Measurements from ENCODE around the gene PODXL2.

Gene PODXL2

GRCh38 chr3:127588806-127589577 lies 40.0 kb upstream of the PODXL2 start:
- no peak for TF ChIP-seq CTCF (conservative IDR thresholded peaks at IDR 0.05; ENCODE audit: low read depth)
- ChIA-PET CTCF (interaction anchor here (4.6 kb wide), 1 partner anchor 14 kb away, joined by 28 read pairs; no protein-coding TSS in a partner anchor), POLR2A (ENCODE audit: low non-redundant PET) (no interaction called here)
- peak overlapping the region; percentile 97 for H3K27ac ChIP-seq
- DNase-seq (ENCODE audit: low spot score) = peak; percentile 74

- H3K27ac ChIP-seq = peak overlapping the region; percentile 97
- DNase-seq (ENCODE audit: low spot score) = no peak
- no peak for TF ChIP-seq CTCF (conservative IDR thresholded peaks at IDR 0.05; ENCODE audit: low read depth)
- POLR2A ChIA-PET (ENCODE audit: low non-redundant PET) = no interaction called here
- CTCF ChIA-PET = interaction anchor here (1.7 to 4.6 kb wide), 2 partner anchors 14 to 42 kb away, joined by 4 to 28 read pairs; no protein-coding TSS in a partner anchor
Measured at GRCh38 chr3:127589600-127590281, 39.2 kb upstream of the PODXL2 start.

GRCh38 chr3:127590282-127590592 lies 38.7 kb upstream of the PODXL2 start:
- POLR2A ChIA-PET (ENCODE audit: low non-redundant PET) = no interaction called here
- no peak for TF ChIP-seq CTCF (conservative IDR thresholded peaks at IDR 0.05; ENCODE audit: low read depth)
- peak overlapping the region; percentile 97 for H3K27ac ChIP-seq
- peak; percentile 29 for DNase-seq (ENCODE audit: low spot score)
- CTCF ChIA-PET = interaction anchor here (1.7 to 4.6 kb wide), 2 partner anchors 15 to 42 kb away, joined by 4 to 28 read pairs; no protein-coding TSS in a partner anchor

- ChIA-PET POLR2A (ENCODE audit: low non-redundant PET) (interaction anchor here (0.6 to 0.7 kb wide), 4 partner anchors 9 to 82 kb away, joined by 3 to 7 read pairs (median 4); no protein-coding TSS in a partner anchor), CTCF (interaction anchor here (0.6 to 4.6 kb wide), 3 partner anchors 15 to 388 kb away, joined by 3 to 28 read pairs (median 4); no protein-coding TSS in a partner anchor)
- peak; percentile 97 for DNase-seq (ENCODE audit: low spot score)
- H3K27ac ChIP-seq = peak within 1 kb of the TSS; percentile 97
- TF ChIP-seq CTCF (conservative IDR thresholded peaks at IDR 0.05; ENCODE audit: low read depth) = peak; percentile 55
Measured at GRCh38 chr3:127590593-127591465, 38.2 kb upstream of the PODXL2 start, which contains the start of gene TPRA1. Gene TPRA1, minus strand, starts transcription at chr3:127590733. Its CDS starts 10,587 bp downstream, at chr3:127580146.

- ChIA-PET POLR2A (ENCODE audit: low non-redundant PET) (no interaction called here), CTCF (interaction anchor here (0.6 kb wide), 1 partner anchor 926 kb away, joined by 3 read pairs; no protein-coding TSS in a partner anchor)
- no peak overlapping the region; the same call in none of the 2 replicates for H3K27ac ChIP-seq
- no peak for DNase-seq (ENCODE audit: low spot score)
- TF ChIP-seq CTCF (conservative IDR thresholded peaks at IDR 0.05; ENCODE audit: low read depth) = no peak
Measured at GRCh38 chr3:127593178-127593577, 35.8 kb upstream of the PODXL2 start.

- peak overlapping the region; percentile 20; the same call in 1 of the 2 replicates for H3K27ac ChIP-seq
- no peak for TF ChIP-seq CTCF (conservative IDR thresholded peaks at IDR 0.05; ENCODE audit: low read depth)
- ChIA-PET CTCF (no interaction called here), POLR2A (ENCODE audit: low non-redundant PET) (no interaction called here)
- no peak for DNase-seq (ENCODE audit: low spot score)
Measured at GRCh38 chr3:127595303-127595702, 33.7 kb upstream of the PODXL2 start.
